H9 (cell line): ENCODE measurements around the gene CAMTA1. TPM values are rescaled to one million over a fixed set of nuclear protein-coding genes. Genes with fewer than 3 reads are reported as not detected.
A peak's percentile ranks its signal among the peaks of the same experiment; 100 is the strongest.

Experiments
- DNase-seq: peaks from one replicate; pipeline ENCODE4 v3.0.0-alpha.2; 2017
- H2AFZ ChIP-seq: one replicate; pipeline ENCODE4 v1.6.1; 2013; ENCODE audit warnings: mild to moderate bottlenecking, low read length, control low read depth, moderate library complexity
- H2AK5ac ChIP-seq: 2 replicates; pipeline ENCODE4 v1.6.1; 2013; ENCODE audit warnings: low read length, control low read depth, mixed read lengths; ENCODE audit not compliant: insufficient read length
- H2BK120ac ChIP-seq: one replicate; pipeline ENCODE4 v1.6.1; 2013; ENCODE audit warnings: low read depth, mild to moderate bottlenecking, low read length, control low read depth, inconsistent platforms; ENCODE audit not compliant: poor library complexity, severe bottlenecking
- H2BK12ac ChIP-seq: 2 replicates; pipeline ENCODE4 v1.6.1; 2013; ENCODE audit warnings: low read length, control low read depth, mixed read lengths, low read depth; ENCODE audit not compliant: insufficient read length
- H2BK15ac ChIP-seq: 2 replicates; pipeline ENCODE4 v1.6.1; 2013; ENCODE audit warnings: low read depth, low read length, control low read depth
- H2BK20ac ChIP-seq: one replicate; pipeline ENCODE4 v1.6.1; 2013; ENCODE audit warnings: low read depth, mild to moderate bottlenecking, low read length, control low read depth, inconsistent platforms; ENCODE audit not compliant: poor library complexity, severe bottlenecking
- H2BK5ac ChIP-seq: 2 replicates; pipeline ENCODE4 v1.6.1; 2013; ENCODE audit warnings: low read length, control low read depth, mixed read lengths; ENCODE audit not compliant: insufficient read length
- H3K14ac ChIP-seq: 2 replicates; pipeline ENCODE4 v1.6.1; 2013; ENCODE audit warnings: low read length, control low read depth; ENCODE audit not compliant: insufficient read depth
- H3K18ac ChIP-seq: 2 replicates; pipeline ENCODE4 v1.6.1; 2013; ENCODE audit warnings: low read depth, mild to moderate bottlenecking, mixed read lengths, low read length, control low read depth; ENCODE audit not compliant: insufficient read length
- H3K23ac ChIP-seq: 2 replicates; pipeline ENCODE4 v1.6.1; 2013; ENCODE audit warnings: low read length, control low read depth, mixed read lengths, low read depth; ENCODE audit not compliant: insufficient read length
- H3K23me2 ChIP-seq: 2 replicates; pipeline ENCODE4 v1.6.1; 2013; ENCODE audit warnings: low read depth, mild to moderate bottlenecking, mixed read lengths, low read length, control low read depth; ENCODE audit not compliant: insufficient read length, poor library complexity, severe bottlenecking
- H3K27ac ChIP-seq: 2 replicates; pipeline ENCODE4 v1.5.1; 2013; ENCODE audit warnings: low read length, control low read depth, mixed read lengths, low read depth; ENCODE audit not compliant: insufficient read length
- H3K27me3 ChIP-seq: 2 replicates; pipeline ENCODE4 v1.6.1; 2013; ENCODE audit warnings: low read length, control low read depth, inconsistent platforms; ENCODE audit not compliant: insufficient read depth
- H3K4ac ChIP-seq: 2 replicates; pipeline ENCODE4 v1.6.1; 2013; ENCODE audit warnings: low read depth, mild to moderate bottlenecking, control low read depth, inconsistent platforms, low read length, moderate library complexity
- H3K4me1 ChIP-seq: 2 replicates; pipeline ENCODE4 v1.6.1; 2013; ENCODE audit warnings: low read length, control low read depth, inconsistent platforms; ENCODE audit not compliant: insufficient read depth
- H3K4me2 ChIP-seq: 2 replicates; pipeline ENCODE4 v1.6.1; 2013; ENCODE audit warnings: low read length, control low read depth, mixed read lengths; ENCODE audit not compliant: insufficient read length, insufficient read depth
- H3K56ac ChIP-seq: 2 replicates; pipeline ENCODE4 v1.6.1; 2013; ENCODE audit warnings: low read depth, mild to moderate bottlenecking, mixed read lengths, low read length, control low read depth; ENCODE audit not compliant: insufficient read length
- H3K79me1 ChIP-seq: 2 replicates; pipeline ENCODE4 v1.6.1; 2013; ENCODE audit warnings: low read depth, mild to moderate bottlenecking, moderate library complexity, low read length, control low read depth, inconsistent platforms; ENCODE audit not compliant: insufficient read depth, poor library complexity, severe bottlenecking
- H3K79me2 ChIP-seq: 2 replicates; pipeline ENCODE4 v1.6.1; 2013; ENCODE audit warnings: low read length, control low read depth, inconsistent platforms; ENCODE audit not compliant: insufficient read depth
- H3K9ac ChIP-seq: 2 replicates; pipeline ENCODE4 v1.6.1; 2013; ENCODE audit warnings: low read length, control low read depth, mixed read lengths; ENCODE audit not compliant: insufficient read length; ENCODE audit errors: extremely low read depth
- H3K9me3 ChIP-seq: one replicate; pipeline ENCODE4 v1.6.1; 2013; ENCODE audit warnings: low read depth, low read length, inconsistent platforms; ENCODE audit not compliant: control insufficient read depth
- H3T11ph ChIP-seq: one replicate; pipeline ENCODE4 v1.6.1; 2013; ENCODE audit warnings: mild to moderate bottlenecking, low read length, control low read depth, inconsistent platforms
- H4K20me1 ChIP-seq: one replicate; pipeline ENCODE4 v1.6.1; 2013; ENCODE audit not compliant: control insufficient read depth, insufficient read length, insufficient read depth
- H4K5ac ChIP-seq: 2 replicates; pipeline ENCODE4 v1.6.1; 2013; ENCODE audit warnings: low read depth, mild to moderate bottlenecking, mixed read lengths, low read length, control low read depth; ENCODE audit not compliant: insufficient read length
- H4K8ac ChIP-seq: replicated peaks from 2 replicates; pipeline ENCODE4 v1.6.1; 2013; ENCODE audit warnings: low read length, control low read depth, mixed read lengths, low read depth; ENCODE audit not compliant: insufficient read length
- H4K91ac ChIP-seq: 2 replicates; pipeline ENCODE4 v1.6.1; 2013; ENCODE audit warnings: low read depth, mild to moderate bottlenecking, moderate library complexity, mixed read lengths, low read length, control low read depth; ENCODE audit not compliant: insufficient read length
- H3K27ac Mint-ChIP-seq, 3 experiments: 2 replicates in 2 of 3; 3 replicates in 1 of 3; pipeline ENCODE4 v1.8.0; 2020 to 2021; ENCODE audit warnings: mixed read lengths in 3 of 3, mild to moderate bottlenecking in 1 of 3, moderate library complexity in 1 of 3
- H3K27me3 Mint-ChIP-seq: 2 replicates; pipeline ENCODE4 v1.8.0; 2021; ENCODE audit warnings: low read depth, mild to moderate bottlenecking, moderate library complexity, mixed read lengths
- H3K36me3 Mint-ChIP-seq, 3 experiments: 2 replicates in 2 of 3; 3 replicates in 1 of 3; pipeline ENCODE4 v1.8.0; 2020 to 2021; ENCODE audit warnings: low read depth in 3 of 3, mixed read lengths in 3 of 3; ENCODE audit not compliant: insufficient read depth in 1 of 3
- H3K4me1 Mint-ChIP-seq, 2 experiments: 2 replicates each; pipeline ENCODE4 v1.8.0; 2020; ENCODE audit warnings: mixed read lengths in 2 of 2
- H3K4me3 Mint-ChIP-seq, 2 experiments: 2 replicates in 1 of 2; 3 replicates in 1 of 2; pipeline ENCODE4 v1.8.0; 2020 to 2021; ENCODE audit warnings: mild to moderate bottlenecking in 2 of 2, mixed read lengths in 2 of 2, moderate library complexity in 1 of 2
- H3K9me3 Mint-ChIP-seq, 2 experiments: 2 replicates in 1 of 2; 3 replicates in 1 of 2; pipeline ENCODE4 v1.8.0; 2020; ENCODE audit warnings: mild to moderate bottlenecking in 2 of 2, mixed read lengths in 2 of 2, moderate library complexity in 1 of 2
- CTCF ChIP-seq: fragments of 200-600 bp; sonication (generic); conservative IDR thresholded peaks from 3 replicates; pipeline ENCODE4 v1.8.0; 2021; ENCODE audit warnings: antibody characterized with exemption, mild to moderate bottlenecking
- WGBS: extraction: QIAGEN DNeasy Blood & Tissue Kit; methylation state at CpG from one replicate; pipeline ENCODE4 v1.1.7; 2013; ENCODE audit warnings: missing lambda C conversion rate, low lambda C conversion rate, mixed read lengths; ENCODE audit not compliant: insufficient read length; ENCODE audit errors: extremely low coverage; 5-methylcytosine and 5-hydroxymethylcytosine counted together
- total RNA-seq: library from RNA; stranded (reverse); gene quantifications from 2 replicates; pipeline ENCODE4 v1.2.1, GENCODE V29; 2021

The CAMTA1 gene
- total RNA-seq, 1 experiment from 2014 or later, result 115 TPM

GRCh38 chr1:7261490-7261889 is 476.2 kb downstream of the CAMTA1 start:
- no peaks in the 10 kb centered on the region for H3K36me3 Mint-ChIP-seq
- H3K27me3 ChIP-seq, result no peaks in the 10 kb centered on the region
- no peak overlapping the region for H2AFZ ChIP-seq
- H2BK15ac ChIP-seq, result no peak overlapping the region
- H2AK5ac ChIP-seq, result no peak overlapping the region
- no peak overlapping the region for H3T11ph ChIP-seq
- H2BK5ac ChIP-seq, result no peak overlapping the region
- H3K18ac ChIP-seq, result no peak overlapping the region
- H3K79me2 ChIP-seq, result no peaks in the 10 kb centered on the region
- H3K4me1 ChIP-seq, result peaks cover 6% of the 10 kb centered on the region; the same call in 1 of the 2 replicates
- H4K8ac ChIP-seq, result no peak overlapping the region
- no peak overlapping the region for H3K23ac ChIP-seq
- no peak overlapping the region for H2BK120ac ChIP-seq
- no peak overlapping the region for H4K5ac ChIP-seq
- H3K9me3 Mint-ChIP-seq, result no peaks in the 10 kb centered on the region
- H3K14ac ChIP-seq, result no peak overlapping the region; the same call in 1 of the 2 replicates
- H3K4me3 Mint-ChIP-seq, result no peak overlapping the region
- no peak overlapping the region for H3K9ac ChIP-seq
- no peak overlapping the region for H3K4ac ChIP-seq
- no peak overlapping the region for H4K91ac ChIP-seq
- H3K27ac ChIP-seq, result no peak overlapping the region
- no peak overlapping the region for H3K27ac Mint-ChIP-seq
- H2BK20ac ChIP-seq, result no peak overlapping the region
- no peak overlapping the region for H2BK12ac ChIP-seq
- no peak overlapping the region for H3K56ac ChIP-seq
- peaks cover 23 to 29% of the 10 kb centered on the region in 2 experiments for H3K4me1 Mint-ChIP-seq
- no CpG with 5 or more reads among the region's 8 CpGs for WGBS
- H4K20me1 ChIP-seq, result no peaks in the 10 kb centered on the region
- H3K23me2 ChIP-seq, result peaks cover 4% of the 10 kb centered on the region
- H3K79me1 ChIP-seq, result no peaks in the 10 kb centered on the region
- TF ChIP-seq CTCF, result peak; percentile 50
- no peaks in the 10 kb centered on the region for H3K9me3 ChIP-seq
- no peaks in the 10 kb centered on the region; the same call in 1 of the 2 replicates for H3K27me3 Mint-ChIP-seq
- H3K4me2 ChIP-seq, result no peak overlapping the region
- peak; percentile 66 for DNase-seq
